CD14-positive monocyte (primary cell): ENCODE results near the gene ANKRD44. TPM values are rescaled to one million over a fixed set of nuclear protein-coding genes. Genes with fewer than 3 reads are reported as not detected.

Experiments used
- DNase-seq, 3 donors: peaks; one replicate each; pipeline ENCODE4 v3.0.0-alpha.2; 2011 to 2022
- H2AFZ ChIP-seq: 2 replicates; pipeline ENCODE4 v1.6.0; 2012; ENCODE audit warnings: mild to moderate bottlenecking, low read depth, low read length, inconsistent platforms; ENCODE audit not compliant: insufficient read depth, poor library complexity, severe bottlenecking
- H3K27ac ChIP-seq, 2 donors: 1 replicate in 1 of 2; 2 replicates in 1 of 2; pipeline ENCODE4 v1.5.1; 2012 to 2013; ENCODE audit warnings: low read length in 2 of 2, control low read depth in 1 of 2, inconsistent platforms in 1 of 2, low read depth in 1 of 2, mild to moderate bottlenecking in 1 of 2
- H3K27me3 ChIP-seq, 2 donors: one replicate each; pipeline versions ENCODE4 v1.6.0 to v1.6.1; 2011 to 2013; ENCODE audit warnings: low read length in 2 of 2; ENCODE audit not compliant: control insufficient read depth in 2 of 2, insufficient read depth in 2 of 2
- H3K36me3 ChIP-seq, 2 donors: replicated peaks in 1 of 2; 1 replicate in 1 of 2; 2 replicates in 1 of 2; pipeline versions ENCODE4 v1.5.1 to v1.6.1; 2012 to 2013; ENCODE audit warnings: low read length in 2 of 2, control low read depth in 1 of 2, inconsistent platforms in 1 of 2, mild to moderate bottlenecking in 1 of 2; ENCODE audit not compliant: insufficient read depth in 2 of 2, control insufficient read depth in 1 of 2
- H3K4me1 ChIP-seq, 2 donors: 1 replicate in 1 of 2; 2 replicates in 1 of 2; pipeline versions ENCODE4 v1.5.1 to v1.6.1; 2012 to 2013; ENCODE audit warnings: low read length in 2 of 2, control low read depth in 1 of 2, inconsistent platforms in 1 of 2, mild to moderate bottlenecking in 1 of 2, moderate library complexity in 1 of 2; ENCODE audit not compliant: insufficient read depth in 2 of 2, control insufficient read depth in 1 of 2
- H3K4me2 ChIP-seq: replicated peaks from 2 replicates; pipeline ENCODE3; 2012; ENCODE audit warnings: low read length, moderate library complexity, mild to moderate bottlenecking; ENCODE audit not compliant: poor library complexity, severe bottlenecking; ENCODE audit errors: extremely low read depth
- H3K4me3 ChIP-seq, 3 experiments: fragments of 200-600 bp in 1 of 3; sonication (generic) in 1 of 3; replicated peaks in 1 of 3; 1 replicate in 2 of 3; 2 replicates in 1 of 3; pipeline ENCODE4 v1.5.1; 2011 to 2013; ENCODE audit warnings: low read length in 3 of 3, mild to moderate bottlenecking in 3 of 3, control low read depth in 2 of 3, low read depth in 2 of 3, inconsistent platforms in 1 of 3, moderate library complexity in 1 of 3
- H3K79me2 ChIP-seq: 2 replicates; pipeline ENCODE4 v1.6.0; 2012; ENCODE audit warnings: mild to moderate bottlenecking, control low read depth, inconsistent platforms, low read length, moderate library complexity; ENCODE audit not compliant: insufficient read depth
- H3K9ac ChIP-seq: 2 replicates; pipeline ENCODE4 v1.6.0; 2017; ENCODE audit warnings: low read length, mild to moderate bottlenecking; ENCODE audit not compliant: insufficient read depth, poor library complexity, severe bottlenecking
- H3K9me3 ChIP-seq, 2 donors: replicated peaks in 1 of 2; 1 replicate in 1 of 2; 2 replicates in 1 of 2; pipeline versions ENCODE4 v1.5.1 to v1.6.1; 2012 to 2013; ENCODE audit warnings: low read length in 2 of 2, control low read depth in 1 of 2; ENCODE audit not compliant: control insufficient read depth in 1 of 2, insufficient read depth in 1 of 2
- H4K20me1 ChIP-seq: 2 replicates; pipeline ENCODE4 v1.6.0; 2012; ENCODE audit warnings: mild to moderate bottlenecking, low read length, control low read depth, moderate library complexity; ENCODE audit not compliant: insufficient read depth
- H3K27ac Mint-ChIP-seq, 7 donors: one replicate each; pipeline ENCODE4 v1.8.0; 2020; ENCODE audit warnings: mild to moderate bottlenecking in 7 of 7, mixed read lengths in 7 of 7, moderate library complexity in 6 of 7, inconsistent platforms in 2 of 7
- H3K27me3 Mint-ChIP-seq, 3 donors: one replicate each; pipeline ENCODE4 v1.8.0; 2021 to 2022; ENCODE audit warnings: low read depth in 3 of 3, mild to moderate bottlenecking in 3 of 3, mixed read lengths in 3 of 3, moderate library complexity in 3 of 3, inconsistent platforms in 1 of 3
- H3K36me3 Mint-ChIP-seq, 2 donors: one replicate each; pipeline ENCODE4 v1.8.0; 2020; ENCODE audit warnings: mixed read lengths in 2 of 2, inconsistent platforms in 1 of 2, mild to moderate bottlenecking in 1 of 2
- H3K4me1 Mint-ChIP-seq: one replicate; pipeline ENCODE4 v1.8.0; 2020; ENCODE audit warnings: mild to moderate bottlenecking, mixed read lengths
- H3K4me3 Mint-ChIP-seq, 2 donors: one replicate each; pipeline ENCODE4 v1.8.0; 2020; ENCODE audit warnings: mild to moderate bottlenecking in 2 of 2, mixed read lengths in 2 of 2, moderate library complexity in 1 of 2
- H3K9me3 Mint-ChIP-seq, 7 donors: one replicate each; pipeline ENCODE4 v1.8.0; 2020 to 2022; ENCODE audit warnings: mixed read lengths in 7 of 7, mild to moderate bottlenecking in 6 of 7, moderate library complexity in 6 of 7, inconsistent platforms in 2 of 7
- WGBS: methylation state at CpG from one replicate; pipeline ENCODE4 v1.1.5; 2013; ENCODE audit warnings: missing lambda C conversion rate; ENCODE audit not compliant: insufficient coverage; 5-methylcytosine and 5-hydroxymethylcytosine counted together
- intact Hi-C, 2 donors: fragments of 100-400 bp; cut with micrococcal nuclease; formaldehyde crosslinking; loops; one replicate each; pipeline versions ENCODE4 v1.15.0 to v1.15.1; 2023
- polyA plus RNA-seq, 3 donors: library from polyadenylated mRNA; depleted of rRNA in 1 of 3; unstranded in 2 of 3; stranded (reverse) in 1 of 3; fragments of 300-500 nt in 2 of 3; fragments of >200 nt in 1 of 3; fragmentation: Illumina TruSeq in 2 of 3; gene quantifications; 1 replicate in 2 of 3; 2 replicates in 1 of 3; pipeline ENCODE4 v1.2.3, GENCODE V29; 2012 to 2021
- TF ChIP-seq, protein P1 (sequence below): fragments of 200-600 bp; IDR thresholded peaks from one replicate; pipeline ENCODE4 v1.8.0; 2022; ENCODE audit warnings: antibody characterized with exemption, mild to moderate bottlenecking

The ANKRD44 gene
- polyA plus RNA-seq, 3 donors: 55.7 to 91.9 (median 64.9) TPM

- H3K9ac ChIP-seq: no peak overlapping the region
- Mint-ChIP-seq H3K4me3 (no peak overlapping the region), H3K9me3 (peaks cover 0 to 3% (median 0%) of the 10 kb centered on the region in 7 donors), H3K27ac (no peak overlapping the region), H3K4me1 (no peaks in the 10 kb centered on the region), H3K27me3 (peaks cover 0 to 3% (median 2%) of the 10 kb centered on the region in 3 donors), H3K36me3 (peaks cover 0 to 2% of the 10 kb centered on the region in 2 donors)
- DNase-seq: no peak
- H3K9me3 ChIP-seq: no peaks in the 10 kb centered on the region
- H3K4me3 ChIP-seq: no peak overlapping the region
- H3K36me3 ChIP-seq: no peaks in the 10 kb centered on the region
- no peaks in the 10 kb centered on the region for H3K4me1 ChIP-seq
- TF ChIP-seq, protein P1, sequence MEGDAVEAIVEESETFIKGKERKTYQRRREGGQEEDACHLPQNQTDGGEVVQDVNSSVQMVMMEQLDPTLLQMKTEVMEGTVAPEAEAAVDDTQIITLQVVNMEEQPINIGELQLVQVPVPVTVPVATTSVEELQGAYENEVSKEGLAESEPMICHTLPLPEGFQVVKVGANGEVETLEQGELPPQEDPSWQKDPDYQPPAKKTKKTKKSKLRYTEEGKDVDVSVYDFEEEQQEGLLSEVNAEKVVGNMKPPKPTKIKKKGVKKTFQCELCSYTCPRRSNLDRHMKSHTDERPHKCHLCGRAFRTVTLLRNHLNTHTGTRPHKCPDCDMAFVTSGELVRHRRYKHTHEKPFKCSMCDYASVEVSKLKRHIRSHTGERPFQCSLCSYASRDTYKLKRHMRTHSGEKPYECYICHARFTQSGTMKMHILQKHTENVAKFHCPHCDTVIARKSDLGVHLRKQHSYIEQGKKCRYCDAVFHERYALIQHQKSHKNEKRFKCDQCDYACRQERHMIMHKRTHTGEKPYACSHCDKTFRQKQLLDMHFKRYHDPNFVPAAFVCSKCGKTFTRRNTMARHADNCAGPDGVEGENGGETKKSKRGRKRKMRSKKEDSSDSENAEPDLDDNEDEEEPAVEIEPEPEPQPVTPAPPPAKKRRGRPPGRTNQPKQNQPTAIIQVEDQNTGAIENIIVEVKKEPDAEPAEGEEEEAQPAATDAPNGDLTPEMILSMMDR: no peak
- no peak overlapping the region for H2AFZ ChIP-seq
- H3K27ac ChIP-seq: no peak overlapping the region
- H3K4me2 ChIP-seq: no peak overlapping the region
- no peaks in the 10 kb centered on the region for H3K79me2 ChIP-seq
- no peaks in the 10 kb centered on the region for H3K27me3 ChIP-seq
- no CpG with 5 or more reads among the region's 4 CpGs for WGBS
- no peaks in the 10 kb centered on the region for H4K20me1 ChIP-seq
- intact Hi-C loops: no loop called here
Observed at GRCh38 chr2:196970099-196970498, 340.5 kb downstream of the ANKRD44 start.

GRCh38 chr2:196968516-196968915 is 342.1 kb downstream of the ANKRD44 start:
- H3K27ac Mint-ChIP-seq: peak overlapping the region in 1 of 7 donors; percentile 71
- no peaks in the 10 kb centered on the region for H3K36me3 ChIP-seq
- H3K79me2 ChIP-seq: no peaks in the 10 kb centered on the region
- H3K27ac ChIP-seq: no peak overlapping the region
- no peaks in the 10 kb centered on the region for H3K9me3 ChIP-seq
- H3K4me1 ChIP-seq: no peaks in the 10 kb centered on the region
- peaks cover 0 to 3% (median 2%) of the 10 kb centered on the region in 3 donors for H3K27me3 Mint-ChIP-seq
- no peaks in the 10 kb centered on the region for H3K4me1 Mint-ChIP-seq
- H3K4me3 ChIP-seq: no peak overlapping the region
- H4K20me1 ChIP-seq: no peaks in the 10 kb centered on the region
- no peak overlapping the region for H3K4me2 ChIP-seq
- H3K9ac ChIP-seq: no peak overlapping the region
- intact Hi-C loops: no loop called here
- no peaks in the 10 kb centered on the region for H3K27me3 ChIP-seq
- H2AFZ ChIP-seq: no peak overlapping the region
- H3K9me3 Mint-ChIP-seq: peaks cover 0 to 3% (median 0%) of the 10 kb centered on the region in 7 donors
- DNase-seq: no peak
- 100% methylated on average over 1 of the region's 1 CpG for WGBS
- H3K36me3 Mint-ChIP-seq: peaks cover 0 to 2% of the 10 kb centered on the region in 2 donors
- no peak overlapping the region for H3K4me3 Mint-ChIP-seq
- TF ChIP-seq, protein P1: no peak
